Vagina (tissue), 2 donors: ENCODE data around the gene HS6ST2. TPM values are rescaled to one million over a fixed set of nuclear protein-coding genes. Genes with fewer than 3 reads are reported as not detected.
"Not testable (repeated sequence)": the region's sequence is repeated elsewhere in the genome, so short reads cannot be mapped to it uniquely, and the experiment has no call there.

Experiments
- DNase-seq, 2 donors: peaks; one replicate each; pipeline ENCODE4 v3.0.0-alpha.2; 2017; ENCODE audit errors: extremely low spot score in 2 of 2
- H3K27ac ChIP-seq: fragments of 200-600 bp; sonication (generic); one replicate; pipeline ENCODE4 v1.5.1; 2019
- H3K27me3 ChIP-seq: fragments of 200-600 bp; sonication (generic); one replicate; pipeline ENCODE4 v1.5.1; 2019
- H3K36me3 ChIP-seq, 2 donors: fragments of 200-600 bp; sonication (generic); one replicate each; pipeline ENCODE4 v1.5.1; 2017 to 2019
- H3K4me1 ChIP-seq: fragments of 200-600 bp; sonication (generic); one replicate; pipeline ENCODE4 v1.5.1; 2019
- H3K4me3 ChIP-seq, 2 donors: fragments of 200-600 bp; sonication (generic); 1 replicate in 1 of 2; 2 replicates in 1 of 2; pipeline ENCODE4 v1.5.1; 2016 to 2019
- H3K9me3 ChIP-seq: fragments of 200-600 bp; sonication (generic); one replicate; pipeline ENCODE4 v1.5.1; 2019
- CTCF ChIP-seq, 3 experiments: fragments of 450-650 bp in 2 of 3; fragments of 200-600 bp in 1 of 3; sonication (generic) in 1 of 3; IDR thresholded peaks; one replicate each; pipeline ENCODE4 v1.5.1; 2017 to 2019; ENCODE audit warnings: antibody characterized with exemption in 3 of 3, mild to moderate bottlenecking in 2 of 3, moderate library complexity in 2 of 3
- POLR2A ChIP-seq, 2 donors: fragments of 450-650 bp; IDR thresholded peaks; one replicate each; pipeline ENCODE4 v1.6.1; 2017; ENCODE audit warnings: antibody characterized with exemption in 2 of 2, mild to moderate bottlenecking in 2 of 2, moderate library complexity in 2 of 2
- POLR2AphosphoS5 ChIP-seq, 2 donors: sonication (generic); formaldehyde crosslinking; IDR thresholded peaks; one replicate each; pipeline ENCODE4 v1.9.0; 2017; ENCODE audit warnings: antibody characterized with exemption in 2 of 2, mild to moderate bottlenecking in 2 of 2, low read depth in 1 of 2; ENCODE audit not compliant: insufficient read depth in 1 of 2
- intact Hi-C: fragments of 100-400 bp; cut with DNase I; formaldehyde crosslinking; loops from one replicate; pipeline ENCODE4 v1.15.1; 2023
- total RNA-seq: library from RNA; depleted of rRNA; stranded (reverse); fragments of >200 nt; gene quantifications from one replicate; pipeline ENCODE4 v1.2.3, GENCODE V29; 2016

The HS6ST2 gene
- total RNA-seq, 1 donor from 2014 or later, result 0.74 TPM

GRCh38 chrX:132887569-132887968, 70.9 kb downstream of the HS6ST2 start:
- DNase-seq, result no peak
- Histone ChIP-seq H3K36me3 (no peaks in the 10 kb centered on the region), H3K27ac (no peak overlapping the region), H3K4me3 (no peak overlapping the region), H3K4me1 (no peaks in the 10 kb centered on the region), H3K27me3 (no peaks in the 10 kb centered on the region), H3K9me3 (no peaks in the 10 kb centered on the region)
- TF ChIP-seq POLR2A (IDR thresholded peaks at IDR 0.05) (no peak), CTCF (IDR thresholded peaks at IDR 0.05) (no peak), POLR2AphosphoS5 (IDR thresholded peaks at IDR 0.05; ENCODE audit: insufficient read depth in 1 of 2, low read depth in 1 of 2) (no peak)
- intact Hi-C loops, result no loop called here

- H3K9me3 ChIP-seq, result no peaks in the 10 kb centered on the region
- no peak for TF ChIP-seq POLR2AphosphoS5 (IDR thresholded peaks at IDR 0.05; ENCODE audit: insufficient read depth in 1 of 2, low read depth in 1 of 2)
- TF ChIP-seq CTCF (IDR thresholded peaks at IDR 0.05), result no peak
- TF ChIP-seq POLR2A (IDR thresholded peaks at IDR 0.05), result no peak
- H3K27ac ChIP-seq, result no peak overlapping the region
- no peak for DNase-seq
- intact Hi-C loops, result no loop called here
- H3K36me3 ChIP-seq, result no peaks in the 10 kb centered on the region
- H3K4me3 ChIP-seq, result no peak overlapping the region
- H3K4me1 ChIP-seq, result no peaks in the 10 kb centered on the region
- no peaks in the 10 kb centered on the region for H3K27me3 ChIP-seq
Measured at GRCh38 chrX:132883358-132883915, 75.0 kb downstream of the HS6ST2 start.

GRCh38 chrX:132880753-132881152, 77.7 kb downstream of the HS6ST2 start:
- H3K27me3 ChIP-seq, H3K4me1 ChIP-seq, intact Hi-C loops, H3K36me3 ChIP-seq, H3K4me3 ChIP-seq, H3K9me3 ChIP-seq, H3K27ac ChIP-seq, DNase-seq: not testable (repeated sequence)

GRCh38 chrX:132877954-132878536, 80.4 kb downstream of the HS6ST2 start:
- TF ChIP-seq POLR2AphosphoS5 (IDR thresholded peaks at IDR 0.05; ENCODE audit: insufficient read depth in 1 of 2, low read depth in 1 of 2), result no peak
- no peak for TF ChIP-seq CTCF (IDR thresholded peaks at IDR 0.05)
- TF ChIP-seq POLR2A (IDR thresholded peaks at IDR 0.05), result no peak
- Histone ChIP-seq H3K27ac (no peak overlapping the region), H3K9me3 (no peaks in the 10 kb centered on the region), H3K27me3 (no peaks in the 10 kb centered on the region), H3K4me1 (no peaks in the 10 kb centered on the region), H3K4me3 (no peak overlapping the region), H3K36me3 (no peaks in the 10 kb centered on the region)
- no peak for DNase-seq
- intact Hi-C loops, result no loop called here

GRCh38 chrX:132876523-132877338, 81.7 kb downstream of the HS6ST2 start:
- TF ChIP-seq POLR2AphosphoS5 (IDR thresholded peaks at IDR 0.05; ENCODE audit: insufficient read depth in 1 of 2, low read depth in 1 of 2) (no peak), CTCF (IDR thresholded peaks at IDR 0.05) (no peak), POLR2A (IDR thresholded peaks at IDR 0.05) (no peak)
- DNase-seq, result no peak
- Histone ChIP-seq H3K9me3 (no peaks in the 10 kb centered on the region), H3K4me1 (no peaks in the 10 kb centered on the region), H3K27me3 (no peaks in the 10 kb centered on the region), H3K36me3 (no peaks in the 10 kb centered on the region), H3K27ac (no peak overlapping the region), H3K4me3 (no peak overlapping the region)
- intact Hi-C loops, result no loop called here
